GM10248 (cell line): ENCODE results near the gene DMRT1.

Source experiments
- CTCF ChIA-PET: fragments of 300-600 bp; sonication (Branson Sonifier 250); formaldehyde crosslinking; extraction: SDS; loops from one replicate; lab custom pipeline; 2021; ENCODE audit warnings: antibody characterized with exemption; lab: Yijun Ruan, JAX
- POLR2A ChIA-PET: fragments of 350-650 bp; sonication (Branson Sonifier 250); formaldehyde crosslinking; extraction: SDS; loops from one replicate; lab custom pipeline; 2020; ENCODE audit warnings: antibody characterized with exemption; lab: Yijun Ruan, JAX
- DNase-seq: peaks from one replicate; pipeline ENCODE4 v3.0.0; 2012; ENCODE audit errors: extremely low spot score
- CTCF ChIP-seq: IDR thresholded peaks from 2 replicates; pipeline ENCODE4 v1.5.1; 2012; ENCODE audit warnings: mild to moderate bottlenecking, low read depth; ENCODE audit errors: extremely low read depth, missing control alignments, control extremely low read depth

The DMRT1 gene

DNA sequence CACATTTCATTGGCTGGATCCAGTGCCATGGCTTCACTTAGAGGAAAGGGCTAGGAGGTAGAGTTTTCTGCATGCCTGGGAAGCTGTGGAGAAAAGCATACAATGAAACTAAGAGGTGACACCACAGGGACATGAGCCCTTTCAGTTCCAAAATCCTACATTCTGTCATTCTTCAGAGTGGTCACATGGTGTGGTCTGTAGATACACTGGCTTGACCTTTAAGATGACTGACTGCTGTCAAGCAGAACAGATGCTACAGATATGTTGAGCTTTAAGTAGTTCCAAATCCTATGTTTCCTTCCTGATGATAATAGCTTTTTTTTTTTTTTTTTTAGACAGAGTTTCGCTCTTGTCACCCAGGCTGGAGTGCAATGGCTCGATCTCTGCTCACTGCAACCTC lies 161.2 kb downstream of the DMRT1 start:
- no peak for TF ChIP-seq CTCF
- POLR2A ChIA-PET: no interaction called here
- no peak for DNase-seq
- CTCF ChIA-PET: interaction anchor here (1.6 to 7.2 kb wide), 3 partner anchors 103 to 155 kb away, joined by 3 to 92 read pairs (median 20); no protein-coding TSS in a partner anchor

- peak; percentile 55 for TF ChIP-seq CTCF
- CTCF ChIA-PET: interaction anchor here (0.7 to 7.2 kb wide), 28 partner anchors 10 to 656 kb away, joined by 3 to 92 read pairs (median 4); no protein-coding TSS in a partner anchor
- peak; percentile 54 for DNase-seq
- POLR2A ChIA-PET: no interaction called here
These were observed 163.7 kb downstream of the DMRT1 start for GRCh38 chr9:1005043-1005667.

GRCh38 chr9:1007312-1007711 lies 165.8 kb downstream of the DMRT1 start:
- TF ChIP-seq CTCF: no peak
- POLR2A ChIA-PET: no interaction called here
- no peak for DNase-seq
- CTCF ChIA-PET: interaction anchor here (6.4 kb wide), 1 partner anchor 114 kb away, joined by 106 read pairs; no protein-coding TSS in a partner anchor

GRCh38 chr9:1008216-1008615 lies 166.7 kb downstream of the DMRT1 start:
- CTCF ChIA-PET: interaction anchor here (0.8 to 6.4 kb wide), 12 partner anchors 8 to 433 kb away, joined by 3 to 106 read pairs (median 8); no protein-coding TSS in a partner anchor
- POLR2A ChIA-PET: no interaction called here
- TF ChIP-seq CTCF: no peak
- no peak for DNase-seq

GRCh38 chr9:1009101-1009707 lies 167.7 kb downstream of the DMRT1 start:
- ChIA-PET POLR2A (no interaction called here), CTCF (interaction anchor here (0.6 to 6.4 kb wide), 56 partner anchors 9 to 1078 kb away, joined by 3 to 106 read pairs (median 4); no protein-coding TSS in a partner anchor)
- DNase-seq: peak; percentile 75
- peak; percentile 100 for TF ChIP-seq CTCF

DNA sequence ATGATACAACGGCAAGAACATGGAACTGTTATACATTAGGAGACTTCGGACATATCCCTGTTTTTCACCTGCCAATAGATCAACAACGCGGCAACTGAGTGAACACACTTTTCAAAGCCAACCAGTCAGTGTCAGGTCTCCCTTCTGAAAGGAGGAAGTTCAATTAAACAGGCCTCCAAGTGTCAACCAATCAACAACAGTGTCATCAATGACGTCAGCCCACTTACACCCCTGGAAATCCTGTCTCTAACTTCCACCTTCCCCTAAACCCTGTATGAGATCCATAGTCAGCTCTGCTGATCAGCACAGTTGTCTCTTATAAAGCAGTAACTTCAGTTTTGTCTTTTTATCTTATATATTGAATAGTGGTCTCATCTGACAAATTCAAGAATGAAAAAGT lies 171.5 kb downstream of the DMRT1 start:
- CTCF ChIA-PET: interaction anchor here (1.4 to 6.4 kb wide), 3 partner anchors 17 to 400 kb away, joined by 3 to 106 read pairs (median 4); no protein-coding TSS in a partner anchor
- no peak for TF ChIP-seq CTCF
- DNase-seq: no peak
- POLR2A ChIA-PET: no interaction called here
